K562 (cell line): ENCODE results near the gene FXN. TPM values are rescaled to one million over a fixed set of nuclear protein-coding genes. Genes with fewer than 3 reads are reported as not detected.

Experiments used
- ATAC-seq: fragments of 200-7000 bp; cut with Tn5 transposase; 3 replicates; pipeline ENCODE4 v1.9.1; 2020; ENCODE audit warnings: moderate library complexity
- BruUV-seq: library from RNA; stranded (reverse); fragments of 400-500 nt; replicated peaks from 2 replicates; lab custom pipeline; 2021; lab: Mats Ljungman, UMichigan
- CTCF ChIA-PET: fragments of 300-600 bp; formaldehyde crosslinking; extraction: SDS; loops from one replicate; lab custom pipeline; 2021; ENCODE audit warnings: low intra/inter-chr PET ratio; lab: Yijun Ruan, JAX
- POLR2A ChIA-PET: fragments of 300-600, 350-650 bp; sonication (Branson Sonifier 250); formaldehyde crosslinking; extraction: SDS; loops from one replicate; lab custom pipeline; 2021; ENCODE audit warnings: antibody characterized with exemption, inconsistent platforms; lab: Yijun Ruan, JAX
- DNase-seq, 4 experiments: peaks; one replicate each; pipeline versions ENCODE4 v3.0.0 to v3.0.0-alpha.2; 2011 to 2018; ENCODE audit warnings: low spot score in 3 of 4, mixed read lengths in 3 of 4; ENCODE audit errors: extremely low read depth in 1 of 4
- FAIRE-seq: peaks from 2 replicates; lab custom pipeline; 2011; peaks lifted over from hg19 to GRCh38; lab: Jason Lieb, UNC
- H2AFZ ChIP-seq: 2 replicates; pipeline ENCODE4 v1.6.0; 2011; ENCODE audit warnings: low read depth, low read length, control low read depth, inconsistent platforms
- H3K27ac ChIP-seq: fragments of 200-600 bp; 3 replicates; pipeline ENCODE4 v1.8.0; 2011; ENCODE audit warnings: low read depth, mild to moderate bottlenecking, control low read depth, inconsistent platforms, low read length, moderate library complexity, mixed read lengths; ENCODE audit errors: extremely low read depth
- H3K27me3 ChIP-seq, 2 experiments: fragments of 300-600 bp in 1 of 2; 2 replicates in 1 of 2; 3 replicates in 1 of 2; pipeline versions ENCODE4 v1.6.0 to v1.8.0; 2011; ENCODE audit warnings: inconsistent platforms in 2 of 2, low read length in 2 of 2, mild to moderate bottlenecking in 1 of 2, mixed read lengths in 1 of 2, moderate library complexity in 1 of 2; ENCODE audit not compliant: control insufficient read depth in 2 of 2, insufficient read depth in 2 of 2
- H3K36me3 ChIP-seq: fragments of 300-600 bp; 3 replicates; pipeline ENCODE4 v1.8.0; 2011; ENCODE audit warnings: mild to moderate bottlenecking, low read length, inconsistent platforms; ENCODE audit not compliant: control insufficient read depth, insufficient read depth
- H3K4me1 ChIP-seq, 2 experiments: fragments of 200-600 bp in 1 of 2; replicated peaks in 1 of 2; 2 replicates in 1 of 2; 3 replicates in 1 of 2; pipeline versions ENCODE4 v1.5.1 to v1.8.0; 2011; ENCODE audit warnings: inconsistent platforms in 2 of 2, low read length in 2 of 2, mild to moderate bottlenecking in 1 of 2, mixed read lengths in 1 of 2, moderate library complexity in 1 of 2; ENCODE audit not compliant: control insufficient read depth in 2 of 2, insufficient read depth in 2 of 2
- H3K4me2 ChIP-seq: 2 replicates; pipeline ENCODE4 v1.6.1; 2011; ENCODE audit warnings: low read length, control low read depth, inconsistent platforms, mixed read lengths; ENCODE audit not compliant: insufficient read depth
- H3K4me3 ChIP-seq: fragments of 200-600 bp; sonication (generic), shearing (Covaris generic); 2 replicates; pipeline ENCODE4 v1.5.1; 2016; ENCODE audit warnings: control low read depth, inconsistent platforms
- H3K79me2 ChIP-seq: fragments of 200-600 bp; 3 replicates; pipeline ENCODE4 v1.8.0; 2011; ENCODE audit warnings: low read length, inconsistent platforms; ENCODE audit not compliant: control insufficient read depth, insufficient read depth
- H3K9ac ChIP-seq, 2 experiments: 2 replicates each; pipeline versions ENCODE4 v1.6.0 to v1.6.1; 2011; ENCODE audit warnings: low read depth in 2 of 2, low read length in 2 of 2, control low read depth in 1 of 2, inconsistent platforms in 1 of 2, mild to moderate bottlenecking in 1 of 2, mixed read lengths in 1 of 2; ENCODE audit not compliant: insufficient read depth in 1 of 2
- H3K9me1 ChIP-seq: one replicate; pipeline ENCODE4 v1.6.0; 2011; ENCODE audit warnings: inconsistent platforms, mild to moderate bottlenecking, low read length, moderate library complexity; ENCODE audit not compliant: control insufficient read depth, insufficient read depth
- H3K9me3 ChIP-seq: replicated peaks from 2 replicates; pipeline ENCODE4 v1.5.1; 2011; ENCODE audit warnings: low read depth, low read length, inconsistent platforms; ENCODE audit not compliant: control insufficient read depth, insufficient read depth
- H4K20me1 ChIP-seq: replicated peaks from 2 replicates; pipeline ENCODE4 v1.6.1; 2011; ENCODE audit warnings: low read length, inconsistent platforms, mixed read lengths; ENCODE audit not compliant: control insufficient read depth, insufficient read depth
- BRD4 ChIP-seq: fragments of 200-600 bp; sonication (generic); IDR thresholded peaks from 2 replicates; pipeline ENCODE4 v1.6.1; 2017; ENCODE audit warnings: inconsistent platforms
- CREBBP ChIP-seq: IDR thresholded peaks from one replicate; pipeline ENCODE4 v1.6.1; 2012; ENCODE audit warnings: low read depth, mild to moderate bottlenecking, control low read depth, inconsistent platforms, low read length
- FOSL1 ChIP-seq: fragments of 200-800 bp; sonication (Bioruptor generic); conservative IDR thresholded peaks from 2 replicates; pipeline ENCODE4 v1.6.1; 2016; ENCODE audit warnings: missing genetic modification characterization, missing compliant biosample characterization
- GTF2A2 ChIP-seq: IDR thresholded peaks from 2 replicates; pipeline ENCODE4 v1.6.1; 2016; ENCODE audit warnings: mild to moderate bottlenecking, missing genetic modification characterization, missing compliant biosample characterization
- MCM3 ChIP-seq: fragments of 450-650 bp; IDR thresholded peaks from 2 replicates; pipeline ENCODE4 v1.6.1; 2016
- NCOA4 ChIP-seq: fragments of 450-650 bp; IDR thresholded peaks from 2 replicates; pipeline ENCODE4 v1.6.1; 2018; ENCODE audit warnings: mild to moderate bottlenecking; ENCODE audit not compliant: partially characterized antibody
- NR3C1 ChIP-seq: sonication (generic); formaldehyde crosslinking; IDR thresholded peaks from 2 replicates; pipeline ENCODE4 v1.8.1; 2022; ENCODE audit warnings: missing genetic modification reagents
- NR4A1 ChIP-seq, 2 experiments: fragments of 250-450 bp in 1 of 2; fragments of 450-650 bp in 1 of 2; sonication (Bioruptor Pico) in 1 of 2; IDR thresholded peaks; 2 replicates each; pipeline versions ENCODE4 v1.4.0 to v1.6.1; 2016 to 2020; ENCODE audit warnings: mild to moderate bottlenecking in 2 of 2, missing compliant biosample characterization in 1 of 2, missing genetic modification characterization in 1 of 2, moderate library complexity in 1 of 2
- RBM39 ChIP-seq: fragments of 200-400 bp; formaldehyde crosslinking; optimal IDR thresholded peaks from 2 replicates; pipeline ENCODE3; 2018; ENCODE audit warnings: low read depth, low read length
- ZBTB8A ChIP-seq: fragments of 450-650 bp; IDR thresholded peaks from 2 replicates; pipeline ENCODE4 v1.6.1; 2018; ENCODE audit warnings: mild to moderate bottlenecking, moderate library complexity; ENCODE audit not compliant: partially characterized antibody
- ZFPM2 ChIP-seq: fragments of 250-450 bp; sonication (Bioruptor Pico); IDR thresholded peaks from 2 replicates; pipeline ENCODE4 v1.5.1; 2022; ENCODE audit warnings: mild to moderate bottlenecking
- ZNF174 ChIP-seq: fragments of 250-450 bp; sonication (Bioruptor Pico); IDR thresholded peaks from 2 replicates; pipeline ENCODE4 v1.4.0; 2020; ENCODE audit warnings: mild to moderate bottlenecking
- ZNF785 ChIP-seq: fragments of 250-450 bp; sonication (Bioruptor Pico); IDR thresholded peaks from 2 replicates; pipeline ENCODE4 v1.4.0; 2020; ENCODE audit warnings: mild to moderate bottlenecking
- WGBS: fragments of 100-300 bp; shearing (Covaris generic); methylation state at CpG from one replicate; pipeline ENCODE4 v1.1.6; 2016; ENCODE audit warnings: low coverage, mixed read lengths; ENCODE audit not compliant: insufficient coverage; ENCODE audit errors: missing lambda C conversion rate; 5-methylcytosine and 5-hydroxymethylcytosine counted together
- in situ Hi-C: fragments of 300-500 bp; cut with MboI; formaldehyde crosslinking; loops from 4 replicates; pipeline ENCODE4 v1.15.0; 2018; ENCODE audit warnings: inconsistent platforms, mixed read lengths
- intact Hi-C: fragments of 100-400 bp; cut with micrococcal nuclease; formaldehyde crosslinking; loops from 2 replicates; pipeline ENCODE4 v1.14.2; 2022
- polyA plus RNA-seq, 8 experiments: library from polyadenylated mRNA; depleted of rRNA in 4 of 8; stranded (reverse) in 5 of 8; unstranded in 3 of 8; fragments of >200 nt; fragmentation: Nextera tagmentation in 2 of 8; fragmentation: Illumina TruSeq in 1 of 8; extraction: Ambion mirVana in 2 of 8; extraction: Trizol in 1 of 8; gene quantifications; 2 replicates each; pipeline versions ENCODE4 v1.2.1 to v1.2.3, GENCODE V29; 2011 to 2014; ENCODE audit warnings: inconsistent platforms in 1 of 8, missing spikeins in 1 of 8
- total RNA-seq, 7 experiments: library from RNA; depleted of rRNA in 6 of 7; stranded (reverse); fragments of >200 nt in 6 of 7; fragmentation: Illumina TruSeq in 2 of 7; extraction: Trizol in 2 of 7; gene quantifications; 2 replicates each; pipeline versions ENCODE4 v1.2.1 to v1.2.3, GENCODE V29; 2011 to 2021; ENCODE audit warnings: low replicate concordance in 1 of 7
- TF ChIP-seq, protein P1 (sequence below), 2 experiments: fragments of 250-450 bp in 1 of 2; fragments of 450-650 bp in 1 of 2; sonication (Bioruptor Pico) in 1 of 2; IDR thresholded peaks; 2 replicates each; pipeline versions ENCODE4 v1.6.1 to v1.8.0; 2016 to 2021; ENCODE audit warnings: mild to moderate bottlenecking in 2 of 2, moderate library complexity in 2 of 2, missing compliant biosample characterization in 1 of 2, missing genetic modification characterization in 1 of 2
- TF ChIP-seq, protein P2 (sequence below): sonication (generic); IDR thresholded peaks from 2 replicates; pipeline ENCODE4 v1.6.1; 2016
- TF ChIP-seq, protein P3 (sequence below): IDR thresholded peaks from 2 replicates; pipeline ENCODE4 v1.6.1; 2014; ENCODE audit warnings: antibody characterized with exemption
- TF ChIP-seq, protein P4 (sequence below): fragments of 250-450 bp; sonication (Bioruptor Pico); IDR thresholded peaks from 2 replicates; pipeline ENCODE4 v1.5.0; 2021

The FXN gene
- total and polyA plus RNA-seq, 9 of the 15 experiments (the other 6 are each of a cell fraction or from before 2014, with no cell fraction given) = 7.6 to 51.5 (median 30.3) TPM

DNA sequence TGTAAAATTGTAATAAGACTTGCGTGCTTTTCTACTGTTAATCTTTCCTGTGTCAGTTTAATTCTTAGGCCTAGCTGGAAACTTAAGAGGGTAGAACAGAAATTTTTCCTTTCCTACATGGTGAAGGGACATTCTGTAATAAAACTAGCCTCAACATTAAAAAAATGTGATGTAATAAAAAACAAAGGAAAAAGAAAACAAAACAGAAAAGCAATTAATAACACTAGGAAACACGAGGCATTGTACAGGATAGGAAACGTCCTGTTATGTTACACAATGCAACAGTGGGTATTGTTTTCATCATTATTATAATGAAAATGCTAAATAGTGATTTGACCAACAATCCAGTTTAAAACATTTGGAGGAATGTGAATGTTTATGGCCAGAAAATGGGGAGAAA lies 47.8 kb downstream of the FXN start:
- no peaks in the 10 kb centered on the region; a peak in 1 of 5 replicates for H3K4me1 ChIP-seq
- 75% methylated on average over 3 of the region's 3 CpGs for WGBS
- H3K9ac ChIP-seq = no peak overlapping the region
- CTCF ChIA-PET = no interaction called here
- TF ChIP-seq NCOA4 (no peak), NR4A1 (CRISPR knock-in tag; IDR thresholded peaks at IDR 0.05) (no peak), NR4A1 (tag; IDR thresholded peaks at IDR 0.05) (no peak), GTF2A2 (tag) (no peak), NR3C1 (no peak), ZBTB8A (no peak), RBM39 (no peak), FOSL1 (tag) (no peak), ZNF785 (CRISPR knock-in tag) (no peak), CREBBP (no peak), MCM3 (no peak), ZFPM2 (CRISPR knock-in tag) (no peak), ZNF174 (CRISPR knock-in tag) (no peak), BRD4 (no peak)
- TF ChIP-seq, protein P1, sequence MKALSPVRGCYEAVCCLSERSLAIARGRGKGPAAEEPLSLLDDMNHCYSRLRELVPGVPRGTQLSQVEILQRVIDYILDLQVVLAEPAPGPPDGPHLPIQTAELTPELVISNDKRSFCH (CRISPR knock-in tag; IDR thresholded peaks at IDR 0.05) = no peak
- TF ChIP-seq, protein P1 (tag; IDR thresholded peaks at IDR 0.05) = no peak
- TF ChIP-seq, protein P2, sequence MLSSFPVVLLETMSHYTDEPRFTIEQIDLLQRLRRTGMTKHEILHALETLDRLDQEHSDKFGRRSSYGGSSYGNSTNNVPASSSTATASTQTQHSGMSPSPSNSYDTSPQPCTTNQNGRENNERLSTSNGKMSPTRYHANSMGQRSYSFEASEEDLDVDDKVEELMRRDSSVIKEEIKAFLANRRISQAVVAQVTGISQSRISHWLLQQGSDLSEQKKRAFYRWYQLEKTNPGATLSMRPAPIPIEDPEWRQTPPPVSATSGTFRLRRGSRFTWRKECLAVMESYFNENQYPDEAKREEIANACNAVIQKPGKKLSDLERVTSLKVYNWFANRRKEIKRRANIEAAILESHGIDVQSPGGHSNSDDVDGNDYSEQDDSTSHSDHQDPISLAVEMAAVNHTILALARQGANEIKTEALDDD = no peak
- TF ChIP-seq, protein P3, sequence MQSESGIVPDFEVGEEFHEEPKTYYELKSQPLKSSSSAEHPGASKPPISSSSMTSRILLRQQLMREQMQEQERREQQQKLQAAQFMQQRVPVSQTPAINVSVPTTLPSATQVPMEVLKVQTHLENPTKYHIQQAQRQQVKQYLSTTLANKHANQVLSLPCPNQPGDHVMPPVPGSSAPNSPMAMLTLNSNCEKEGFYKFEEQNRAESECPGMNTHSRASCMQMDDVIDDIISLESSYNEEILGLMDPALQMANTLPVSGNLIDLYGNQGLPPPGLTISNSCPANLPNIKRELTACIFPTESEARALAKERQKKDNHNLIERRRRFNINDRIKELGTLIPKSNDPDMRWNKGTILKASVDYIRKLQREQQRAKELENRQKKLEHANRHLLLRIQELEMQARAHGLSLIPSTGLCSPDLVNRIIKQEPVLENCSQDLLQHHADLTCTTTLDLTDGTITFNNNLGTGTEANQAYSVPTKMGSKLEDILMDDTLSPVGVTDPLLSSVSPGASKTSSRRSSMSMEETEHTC = no peak
- TF ChIP-seq, protein P4, sequence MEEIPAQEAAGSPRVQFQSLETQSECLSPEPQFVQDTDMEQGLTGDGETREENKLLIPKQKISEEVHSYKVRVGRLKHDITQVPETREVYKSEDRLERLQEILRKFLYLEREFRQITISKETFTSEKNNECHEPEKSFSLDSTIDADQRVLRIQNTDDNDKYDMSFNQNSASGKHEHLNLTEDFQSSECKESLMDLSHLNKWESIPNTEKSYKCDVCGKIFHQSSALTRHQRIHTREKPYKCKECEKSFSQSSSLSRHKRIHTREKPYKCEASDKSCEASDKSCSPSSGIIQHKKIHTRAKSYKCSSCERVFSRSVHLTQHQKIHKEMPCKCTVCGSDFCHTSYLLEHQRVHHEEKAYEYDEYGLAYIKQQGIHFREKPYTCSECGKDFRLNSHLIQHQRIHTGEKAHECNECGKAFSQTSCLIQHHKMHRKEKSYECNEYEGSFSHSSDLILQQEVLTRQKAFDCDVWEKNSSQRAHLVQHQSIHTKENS (CRISPR knock-in tag) = no peak
- TF ChIP-seq, all 486 proteins: peak for 0
- POLR2A ChIA-PET = interaction anchor here (0.6 kb wide), 1 partner anchor 144 kb away, joined by 3 read pairs; no protein-coding TSS in a partner anchor
- ATAC-seq (no peak), FAIRE-seq (no peak), DNase-seq (no peak)
- no peak overlapping the region for H3K27ac ChIP-seq
- H3K9me3 ChIP-seq = no peaks in the 10 kb centered on the region
- H3K27me3 ChIP-seq = no peaks in the 10 kb centered on the region
- H3K79me2 ChIP-seq = no peaks in the 10 kb centered on the region
- in situ Hi-C loops (no loop called here), intact Hi-C loops (no loop called here)
- H4K20me1 ChIP-seq = no peaks in the 10 kb centered on the region
- no peaks in the 10 kb centered on the region for H3K36me3 ChIP-seq
- no peak overlapping the region for H3K4me2 ChIP-seq
- no peak overlapping the region for H2AFZ ChIP-seq
- H3K9me1 ChIP-seq = no peaks in the 10 kb centered on the region
- H3K4me3 ChIP-seq = no peak overlapping the region
- BruUV-seq = no TSS peak
